Subcutaneous adipose tissue (tissue), 4 donors: Measurements from ENCODE around the gene POLG2. TPM values are rescaled to one million over a fixed set of nuclear protein-coding genes. Genes with fewer than 3 reads are reported as not detected.

Experiments
- CTCF ChIP-seq: fragments of 450-650 bp; IDR thresholded peaks from one replicate; pipeline ENCODE4 v1.5.1; 2016; ENCODE audit warnings: low read depth, mild to moderate bottlenecking, control low read depth, antibody characterized with exemption, moderate library complexity
- total RNA-seq, 4 donors: library from RNA; depleted of rRNA; stranded (reverse); fragments of >200 nt; gene quantifications; one replicate each; pipeline ENCODE4 v1.1.0, GENCODE V29; 2016

The POLG2 gene
- total RNA-seq, 4 donors from 2014 or later: 6.4 to 8.8 (median 7.5) TPM

GRCh38 chr17:64494121-64494520 is 2.7 kb downstream of the POLG2 start:
- no peak for TF ChIP-seq CTCF

DNA sequence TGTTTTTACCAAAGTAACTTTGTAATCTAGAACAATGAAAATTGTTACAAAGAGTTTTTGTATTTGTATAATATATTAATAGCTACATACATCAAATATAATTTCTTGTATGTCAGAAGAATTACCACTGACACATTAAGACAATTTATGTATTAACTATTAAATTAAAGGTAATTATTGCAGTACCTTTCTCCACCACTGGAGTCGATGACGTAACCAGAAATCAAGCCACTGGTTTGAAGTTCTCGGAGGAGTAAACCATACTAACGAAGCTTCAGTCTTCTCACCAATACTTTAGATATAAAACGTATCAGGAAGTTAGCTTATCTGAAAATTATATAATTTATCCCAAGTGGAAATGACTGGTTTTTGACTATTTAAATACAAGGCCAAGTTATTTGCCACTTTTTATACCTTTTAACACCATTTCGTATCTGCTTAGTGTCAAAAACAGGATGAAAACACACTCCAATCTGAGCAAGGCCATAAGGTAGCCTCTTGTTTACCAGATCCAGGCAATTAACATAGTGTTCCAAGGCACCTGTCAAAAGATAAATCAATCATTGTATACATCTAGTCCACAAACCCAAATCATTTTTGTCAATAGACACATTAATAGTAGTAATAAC is 4.3 kb downstream of the POLG2 start:
- TF ChIP-seq CTCF: no peak

- no peak for TF ChIP-seq CTCF
Observed at GRCh38 chr17:64491994-64492393, 4.9 kb downstream of the POLG2 start.

DNA sequence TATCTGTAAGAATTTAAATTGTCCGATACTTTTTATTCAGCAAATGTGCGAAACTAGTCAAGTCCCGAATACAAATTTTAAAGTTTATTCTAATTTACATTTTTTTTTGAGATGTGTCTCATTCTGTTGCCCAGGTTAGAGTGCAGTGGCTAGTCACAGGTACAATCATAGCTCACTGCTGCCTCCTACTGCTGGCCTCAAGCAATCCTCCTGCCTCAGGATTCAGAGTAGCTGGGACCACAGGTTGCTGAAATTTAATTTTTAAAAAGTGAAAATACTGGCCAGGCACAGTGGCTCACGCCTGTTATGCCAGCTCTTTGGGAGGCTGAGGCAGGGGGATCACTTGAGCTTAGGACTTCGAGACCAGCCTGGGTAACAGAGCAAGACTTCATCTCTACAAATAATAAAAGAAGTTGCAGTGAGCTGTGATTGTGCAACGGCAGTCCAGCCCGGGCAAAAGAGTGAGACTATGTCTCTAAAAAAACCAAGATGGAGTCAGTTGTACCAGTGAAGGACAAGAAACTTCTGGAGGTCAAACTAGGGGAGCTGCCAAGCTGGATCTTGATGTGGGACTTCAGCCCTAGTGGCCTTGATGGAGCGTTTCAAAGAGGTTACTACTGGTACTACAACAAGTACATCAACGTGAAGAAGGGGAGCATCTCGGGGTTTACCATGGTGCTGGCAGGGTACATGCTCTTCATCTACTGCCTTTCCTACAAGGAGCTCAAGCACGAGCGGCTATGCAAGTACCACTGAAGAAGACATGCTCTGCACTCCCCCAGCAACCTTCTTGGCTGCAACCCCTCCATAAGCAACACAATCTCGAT is 5.6 kb downstream of the POLG2 start:
- no peak for TF ChIP-seq CTCF

- TF ChIP-seq CTCF: no peak
Observed at GRCh38 chr17:64488301-64488700, 8.6 kb downstream of the POLG2 start.

GRCh38 chr17:64484380-64484779 is 12.5 kb downstream of the POLG2 start:
- TF ChIP-seq CTCF: no peak

DNA sequence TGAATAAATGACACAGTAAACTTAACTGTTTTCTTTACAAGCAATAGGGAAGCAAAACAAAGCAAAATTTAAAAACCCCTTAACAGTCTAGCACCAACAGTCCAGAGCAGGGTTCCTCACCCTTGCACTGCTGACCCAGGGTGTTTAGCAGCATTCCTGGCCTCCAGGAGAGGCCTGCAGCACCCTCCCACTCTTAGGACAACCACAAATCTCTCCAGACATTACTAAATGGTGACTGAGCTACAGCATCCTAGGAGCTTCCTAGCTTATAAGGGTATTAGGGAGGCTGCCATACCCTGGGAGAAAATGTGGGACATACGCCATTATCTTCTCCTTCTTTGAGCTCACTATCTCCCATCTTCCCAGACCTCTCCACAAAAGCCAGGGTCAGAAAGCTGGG is 15.9 kb downstream of the POLG2 start:
- TF ChIP-seq CTCF: no peak
